Smooth muscle cell (in vitro differentiated cells): ENCODE measurements around the gene MYOF. TPM values are rescaled to one million over a fixed set of nuclear protein-coding genes. Genes with fewer than 3 reads are reported as not detected.
A peak's percentile ranks its signal among the peaks of the same experiment; 100 is the strongest.
"Not testable (repeated sequence)": the region's sequence is repeated elsewhere in the genome, so short reads cannot be mapped to it uniquely, and the experiment has no call there.

Experiments
- DNase-seq: peaks from one replicate; lab custom pipeline; 2025; ENCODE audit not compliant: unreplicated experiment; lab: John Stamatoyannopoulos, UW
- H2AFZ ChIP-seq: fragments of 200-600 bp; sonication (generic); 2 replicates; pipeline ENCODE4 v1.6.0; 2016; ENCODE audit warnings: antibody characterized with exemption, low read depth, mild to moderate bottlenecking
- H3F3A ChIP-seq: fragments of 200-600 bp; sonication (generic); 2 replicates; pipeline ENCODE4 v1.6.0; 2017; ENCODE audit warnings: antibody characterized with exemption, low read depth
- H3K27ac ChIP-seq: fragments of 200-600 bp; sonication (generic); 2 replicates; pipeline ENCODE4 v1.5.1; 2016; ENCODE audit warnings: low read depth, mild to moderate bottlenecking
- H3K27me3 ChIP-seq: fragments of 200-600 bp; sonication (generic); 2 replicates; pipeline ENCODE4 v1.6.1; 2016; ENCODE audit warnings: low read depth, mild to moderate bottlenecking
- H3K36me3 ChIP-seq: fragments of 200-600 bp; sonication (generic); 2 replicates; pipeline ENCODE4 v1.5.1; 2016; ENCODE audit warnings: low read depth
- H3K4me1 ChIP-seq: fragments of 200-600 bp; sonication (generic); 2 replicates; pipeline ENCODE4 v1.5.1; 2016; ENCODE audit warnings: low read depth
- H3K4me2 ChIP-seq: fragments of 200-600 bp; sonication (generic); 2 replicates; pipeline ENCODE4 v1.6.0; 2016; ENCODE audit warnings: mild to moderate bottlenecking
- H3K4me3 ChIP-seq: fragments of 200-600 bp; sonication (generic); 2 replicates; pipeline ENCODE4 v1.5.1; 2016; ENCODE audit warnings: mild to moderate bottlenecking
- H3K79me2 ChIP-seq: fragments of 200-600 bp; sonication (generic); 2 replicates; pipeline ENCODE4 v1.6.0; 2016; ENCODE audit warnings: low read depth, mild to moderate bottlenecking
- H3K9ac ChIP-seq: fragments of 200-600 bp; sonication (generic); 2 replicates; pipeline ENCODE4 v1.6.0; 2016; ENCODE audit warnings: low read depth
- H3K9me3 ChIP-seq: fragments of 200-600 bp; sonication (generic); replicated peaks from 2 replicates; pipeline ENCODE4 v1.5.1; 2016; ENCODE audit warnings: low read depth
- H4K20me1 ChIP-seq: fragments of 200-600 bp; sonication (generic); 2 replicates; pipeline ENCODE4 v1.6.0; 2016; ENCODE audit warnings: low read depth
- CTCF ChIP-seq: fragments of 200-600 bp; sonication (generic); IDR thresholded peaks from 2 replicates; pipeline ENCODE4 v1.5.1; 2017; ENCODE audit warnings: borderline replicate concordance, mild to moderate bottlenecking, antibody characterized with exemption; ENCODE audit not compliant: insufficient read depth, poor library complexity, severe bottlenecking
- WGBS: methylation state at CpG from one replicate; pipeline ENCODE4 v1.1.7; 2016; ENCODE audit warnings: low lambda C conversion rate; 5-methylcytosine and 5-hydroxymethylcytosine counted together
- polyA plus RNA-seq: library from polyadenylated mRNA; unstranded; fragments of >200 nt; fragmentation: Nextera tagmentation; extraction: Ambion mirVana; gene quantifications from 2 replicates; pipeline ENCODE4 v1.2.1, GENCODE V29; 2016
- total RNA-seq: library from RNA; depleted of rRNA; stranded (reverse); fragments of >200 nt; gene quantifications from 2 replicates; pipeline ENCODE4 v1.2.3, GENCODE V29; 2014

MYOF gene
- total and polyA plus RNA-seq, 2 experiments from 2014 or later: 29.6 to 99.5 TPM

DNA sequence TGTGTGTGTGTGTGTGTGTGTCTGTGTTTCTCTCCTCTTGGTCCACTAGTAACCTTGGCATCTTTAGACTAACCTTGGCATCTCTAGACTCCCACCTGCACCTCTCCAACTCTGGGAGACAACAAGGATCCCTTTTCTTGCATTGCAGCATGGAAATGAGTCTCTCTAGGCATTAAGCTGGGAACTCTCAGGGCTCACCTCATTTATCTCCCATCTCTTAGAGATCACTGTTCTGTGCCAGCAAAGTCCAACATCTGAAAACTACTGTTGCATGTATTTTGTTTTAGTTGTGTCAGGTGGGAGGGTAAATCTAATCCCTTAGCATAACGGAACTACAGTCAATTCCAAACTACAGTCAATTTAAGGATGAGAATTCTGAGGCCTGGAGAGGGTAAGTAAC lies 38.7 kb downstream of the MYOF start:
- no peaks in the 10 kb centered on the region for H3K27me3 ChIP-seq
- H3K4me1 ChIP-seq: peaks cover 29% of the 10 kb centered on the region
- H3F3A ChIP-seq: peaks cover 21% of the 10 kb centered on the region
- H3K4me2 ChIP-seq: no peak overlapping the region
- no peak for DNase-seq
- no peaks in the 10 kb centered on the region for H3K36me3 ChIP-seq
- H3K27ac ChIP-seq: peak overlapping the region; percentile 100
- no peak for TF ChIP-seq CTCF
- H3K4me3 ChIP-seq: no peak overlapping the region
- H4K20me1 ChIP-seq: no peaks in the 10 kb centered on the region
- peaks cover 9% of the 10 kb centered on the region for H3K79me2 ChIP-seq
- no peaks in the 10 kb centered on the region for H3K9me3 ChIP-seq
- H3K9ac ChIP-seq: no peak overlapping the region
- WGBS: 87% methylated on average over 1 of the region's 1 CpG
- H2AFZ ChIP-seq: no peak overlapping the region

- Histone ChIP-seq H3F3A (peaks cover 21% of the 10 kb centered on the region), H3K4me2 (peak overlapping the region; percentile 51), H3K4me1 (peaks cover 37% of the 10 kb centered on the region), H3K27ac (peak overlapping the region; percentile 100)
- H3K9ac ChIP-seq, DNase-seq, H3K9me3 ChIP-seq, H3K27me3 ChIP-seq, H4K20me1 ChIP-seq, H3K79me2 ChIP-seq, H3K36me3 ChIP-seq, H3K4me3 ChIP-seq, H2AFZ ChIP-seq: not testable (repeated sequence)
- WGBS: 84% methylated on average over 10 of the region's 10 CpGs
Observed at GRCh38 chr10:93442721-93443120, 39.4 kb downstream of the MYOF start.

- peaks cover 48% of the 10 kb centered on the region for H3K4me1 ChIP-seq
- 10% methylated on average over 2 of the region's 2 CpGs for WGBS
- TF ChIP-seq CTCF: no peak
Observed at GRCh38 chr10:93440591-93441091, 41.5 kb downstream of the MYOF start.

GRCh38 chr10:93438613-93439253 lies 43.4 kb downstream of the MYOF start:
- Histone ChIP-seq H3K4me1 (peaks cover 54% of the 10 kb centered on the region), H3K27ac (peak overlapping the region; percentile 100), H3F3A (peaks cover 37% of the 10 kb centered on the region), H3K4me2 (peak overlapping the region; percentile 74), H3K9ac (peak overlapping the region; percentile 99), H3K4me3 (no peak overlapping the region), H3K36me3 (no peaks in the 10 kb centered on the region), H2AFZ (no peak overlapping the region), H3K79me2 (peaks cover 16% of the 10 kb centered on the region), H3K9me3 (no peaks in the 10 kb centered on the region), H4K20me1 (no peaks in the 10 kb centered on the region), H3K27me3 (no peaks in the 10 kb centered on the region)
- WGBS: 14% methylated on average over 16 of the region's 16 CpGs
- DNase-seq: no peak
- no peak for TF ChIP-seq CTCF

More at GRCh38 chr10:93440591-93441091, 41.5 kb downstream of the MYOF start:
- Histone ChIP-seq H3F3A (peaks cover 27% of the 10 kb centered on the region), H3K9me3 (no peaks in the 10 kb centered on the region), H3K36me3 (no peaks in the 10 kb centered on the region), H3K27ac (peak overlapping the region; percentile 100), H4K20me1 (no peaks in the 10 kb centered on the region), H2AFZ (no peak overlapping the region), H3K27me3 (no peaks in the 10 kb centered on the region), H3K9ac (no peak overlapping the region), H3K4me2 (no peak overlapping the region), H3K79me2 (peaks cover 9% of the 10 kb centered on the region), H3K4me3 (no peak overlapping the region)
- DNase-seq: no peak
